IPS-NIHi11 (cell line): Measurements from ENCODE around the gene ZFHX3.

ENCODE experiments used
- DNase-seq: peaks from one replicate; pipeline ENCODE4 v3.0.0; 2012; ENCODE audit warnings: mixed read lengths, low spot score

ZFHX3 gene

DNA sequence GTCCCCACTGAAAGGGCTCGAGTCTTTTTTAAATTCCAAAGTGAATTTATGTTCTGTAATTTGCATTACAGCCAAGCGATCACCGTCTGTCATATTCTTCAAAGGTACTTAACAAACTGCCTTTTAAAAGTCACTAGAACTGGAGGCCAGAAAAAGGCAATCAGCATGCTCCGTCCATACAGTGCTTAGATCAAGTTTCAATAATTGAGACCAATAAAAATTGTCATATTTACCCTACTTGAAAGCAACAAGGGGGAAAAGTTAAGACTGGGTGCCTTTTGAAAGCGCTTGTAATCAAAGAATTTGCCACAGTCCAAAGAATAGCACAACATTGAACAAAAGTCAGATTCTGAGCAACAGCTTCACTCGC, 9.0 kb upstream of the ZFHX3 start:
- DNase-seq, result no peak

DNA sequence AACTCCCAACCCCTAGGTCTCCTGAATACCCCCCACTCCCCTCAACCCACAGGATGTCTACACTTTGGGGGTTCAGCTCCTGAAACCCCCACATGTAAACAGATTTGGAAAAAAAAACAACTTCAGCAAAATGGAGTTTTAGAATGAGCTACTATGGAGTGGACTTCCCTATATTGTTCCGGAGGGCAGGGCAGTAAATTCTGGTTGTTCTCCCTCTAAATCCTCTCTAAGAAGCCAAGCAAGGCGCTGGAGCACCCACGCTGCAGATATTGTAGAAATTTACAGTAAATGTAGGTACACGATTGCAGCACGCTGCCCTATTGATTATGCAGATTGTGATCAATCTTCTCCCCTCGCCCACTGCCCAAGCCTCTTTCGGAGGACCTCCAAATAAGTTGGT, 8.5 kb upstream of the ZFHX3 start:
- no peak for DNase-seq

DNA sequence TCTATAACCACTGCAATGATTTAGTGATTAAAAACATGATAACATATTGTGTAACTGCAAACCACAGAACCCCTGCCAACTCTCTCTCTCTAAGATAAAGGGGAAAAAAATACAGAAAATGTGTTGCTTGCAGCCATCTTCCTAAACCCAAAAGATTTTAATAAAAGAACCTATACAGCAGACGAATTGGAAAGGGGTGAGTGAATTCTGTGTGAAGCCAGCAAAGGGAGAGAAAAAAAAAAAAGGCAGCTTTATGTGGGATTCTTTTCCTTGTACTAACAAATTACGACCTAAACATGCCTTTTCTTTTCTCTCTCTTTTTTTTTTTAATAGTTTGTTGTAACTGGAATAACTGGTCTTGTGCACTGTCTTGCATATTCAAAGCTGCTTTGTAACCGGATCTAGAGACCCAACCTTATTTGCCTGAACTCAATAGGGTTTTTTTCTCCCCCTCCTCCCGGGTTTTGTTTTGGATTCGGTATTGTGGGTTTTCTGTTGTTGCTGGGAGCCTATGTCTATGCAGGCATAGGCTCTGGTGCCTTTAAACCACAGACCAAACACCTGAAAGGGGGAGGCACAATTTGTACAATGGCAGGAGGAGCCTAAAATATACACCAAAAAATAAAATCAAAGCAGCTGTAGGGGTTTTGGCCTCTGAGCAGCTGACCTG, 7.0 kb upstream of the ZFHX3 start:
- DNase-seq, result no peak

DNA sequence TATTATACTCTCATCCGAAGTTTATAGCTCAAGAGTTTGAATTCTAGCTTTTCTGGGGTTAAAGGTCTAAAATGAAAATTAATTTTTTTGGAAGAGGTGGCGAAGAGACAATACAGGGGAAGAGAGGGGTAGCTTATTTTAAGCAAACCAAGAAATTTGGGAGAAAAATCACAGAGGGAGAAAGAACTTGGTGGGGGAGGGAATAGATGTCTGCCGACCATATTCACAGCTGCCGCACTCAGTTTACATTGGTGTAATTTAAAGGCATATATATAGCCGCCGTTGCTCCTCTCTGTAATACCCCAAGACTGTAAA, 6.5 kb upstream of the ZFHX3 start:
- DNase-seq, result no peak

DNA sequence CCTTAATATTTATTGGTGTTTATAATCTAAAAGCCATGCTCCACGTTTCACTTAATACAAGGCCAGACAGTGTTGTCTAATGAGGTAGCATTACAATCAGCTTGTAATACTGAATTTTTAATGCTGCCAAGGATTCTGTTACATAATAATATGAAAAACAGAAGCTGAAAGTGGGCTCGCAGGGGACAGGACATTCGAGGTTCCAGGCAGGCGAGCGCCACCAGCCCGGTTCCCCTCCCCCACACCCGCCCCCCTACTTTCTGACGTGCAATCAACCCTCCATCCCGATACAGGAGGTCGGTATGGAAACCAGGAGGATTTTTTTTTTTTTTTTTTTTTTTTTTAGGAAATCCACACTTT, 6.2 kb upstream of the ZFHX3 start:
- DNase-seq, result no peak

DNA sequence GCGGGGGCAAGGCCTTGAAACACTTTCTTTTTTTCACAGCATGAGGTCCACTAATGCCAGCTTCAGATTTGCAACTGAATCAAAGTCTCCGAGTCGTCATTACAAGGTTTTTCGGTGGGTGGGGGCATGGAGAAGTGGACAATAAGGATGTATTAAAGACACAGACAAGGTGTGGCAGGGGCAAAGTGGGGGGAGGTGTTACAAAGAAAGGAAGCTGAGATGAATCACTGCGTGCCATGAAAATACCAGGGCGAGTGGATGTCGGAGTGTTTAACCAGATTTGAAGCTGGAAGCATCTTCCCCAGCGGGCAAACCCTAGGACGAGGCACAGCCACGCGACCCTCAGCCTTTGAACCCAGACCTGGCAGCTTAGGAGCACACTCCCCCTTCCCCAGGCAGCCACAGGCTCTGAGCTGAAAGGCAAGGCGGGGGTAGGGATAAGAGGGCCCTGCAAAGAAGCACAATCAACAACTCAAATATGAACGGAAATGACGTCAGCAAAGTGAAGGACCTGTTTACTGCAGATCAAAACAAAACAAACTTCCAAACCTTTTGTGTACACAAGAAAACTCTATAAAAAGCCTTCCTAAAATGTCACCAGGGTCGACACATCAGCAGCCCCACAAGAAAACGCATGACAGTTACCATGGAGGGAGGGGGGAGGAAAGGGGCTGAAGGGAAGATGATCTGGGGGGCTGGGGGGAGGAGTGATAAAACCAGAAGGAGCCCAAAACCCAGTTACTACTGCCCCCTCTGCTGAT, 5.6 kb upstream of the ZFHX3 start:
- DNase-seq, result no peak

DNA sequence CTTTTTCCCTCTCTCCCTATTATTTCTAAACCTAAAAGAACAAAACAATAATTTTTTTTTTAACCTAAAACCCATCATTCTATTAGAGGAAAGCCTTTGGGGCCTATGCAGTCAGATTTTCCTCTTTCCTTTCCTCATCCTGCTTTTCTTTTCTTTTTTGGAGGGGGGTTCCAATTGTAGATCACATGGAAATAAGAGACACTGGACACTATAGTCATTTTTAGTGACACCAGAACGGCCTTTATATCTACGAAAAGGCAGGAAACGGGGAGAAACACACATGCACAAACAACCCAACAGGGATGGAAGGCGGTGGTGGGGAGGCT, 5.1 kb upstream of the ZFHX3 start:
- DNase-seq, result no peak

DNA sequence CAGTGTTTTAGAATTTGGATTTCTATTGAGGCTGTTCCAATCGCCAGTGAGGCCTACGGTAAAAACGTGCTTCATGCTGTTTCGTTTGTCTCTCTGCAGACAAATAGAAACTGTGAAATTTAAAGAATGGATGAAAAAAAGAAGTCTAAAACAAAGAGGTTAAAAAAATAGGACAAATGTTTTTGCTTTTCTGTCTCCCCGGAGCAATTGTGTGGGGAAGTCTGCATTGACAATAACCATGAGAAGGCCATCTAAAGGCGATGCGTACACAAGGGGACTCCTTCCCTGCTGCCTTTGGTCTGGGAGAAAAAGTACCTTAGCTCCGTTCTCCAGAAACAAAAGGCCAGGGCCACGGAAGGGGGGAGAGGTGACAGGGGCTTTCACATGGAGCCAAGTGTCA, 4.6 kb upstream of the ZFHX3 start:
- DNase-seq, result no peak

DNA sequence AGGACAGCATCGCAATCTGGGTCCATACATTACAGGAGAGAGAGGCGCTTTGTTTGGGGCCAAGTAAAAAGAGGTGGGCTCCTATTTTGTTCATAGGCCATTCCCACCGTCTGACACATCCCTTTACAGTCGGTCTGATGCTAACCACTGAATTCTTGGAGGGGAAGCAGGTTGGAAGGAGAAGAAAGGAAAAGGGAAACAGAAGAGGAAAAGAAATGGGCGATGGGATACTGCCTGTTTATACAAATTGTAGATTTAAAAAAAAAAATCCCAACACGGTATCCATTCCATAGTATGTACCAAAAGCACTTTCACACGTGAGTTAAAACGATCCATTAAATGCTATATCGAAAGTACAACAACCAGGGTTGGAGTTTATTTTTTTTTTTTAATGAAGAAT, 4.0 kb upstream of the ZFHX3 start:
- DNase-seq, result no peak

DNA sequence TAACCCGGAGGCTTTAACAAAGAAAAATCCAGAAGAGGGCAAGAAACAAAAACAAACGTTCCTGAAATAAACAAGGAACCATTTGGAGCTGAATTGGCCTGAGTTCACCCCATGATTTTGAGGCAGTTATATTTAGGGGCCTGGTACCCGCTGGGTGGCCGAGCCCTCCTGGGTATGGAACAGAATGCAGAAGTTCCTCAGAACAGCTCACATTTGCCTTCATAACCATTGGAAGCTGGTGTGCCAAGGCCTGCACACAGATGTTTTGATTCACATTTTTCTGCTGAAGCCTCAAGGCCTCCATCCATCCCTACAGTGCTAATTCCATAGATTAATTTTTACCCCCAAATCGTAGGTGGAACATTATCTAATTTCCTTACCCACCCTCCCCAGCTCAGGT, 3.3 kb upstream of the ZFHX3 start:
- no peak for DNase-seq

DNA sequence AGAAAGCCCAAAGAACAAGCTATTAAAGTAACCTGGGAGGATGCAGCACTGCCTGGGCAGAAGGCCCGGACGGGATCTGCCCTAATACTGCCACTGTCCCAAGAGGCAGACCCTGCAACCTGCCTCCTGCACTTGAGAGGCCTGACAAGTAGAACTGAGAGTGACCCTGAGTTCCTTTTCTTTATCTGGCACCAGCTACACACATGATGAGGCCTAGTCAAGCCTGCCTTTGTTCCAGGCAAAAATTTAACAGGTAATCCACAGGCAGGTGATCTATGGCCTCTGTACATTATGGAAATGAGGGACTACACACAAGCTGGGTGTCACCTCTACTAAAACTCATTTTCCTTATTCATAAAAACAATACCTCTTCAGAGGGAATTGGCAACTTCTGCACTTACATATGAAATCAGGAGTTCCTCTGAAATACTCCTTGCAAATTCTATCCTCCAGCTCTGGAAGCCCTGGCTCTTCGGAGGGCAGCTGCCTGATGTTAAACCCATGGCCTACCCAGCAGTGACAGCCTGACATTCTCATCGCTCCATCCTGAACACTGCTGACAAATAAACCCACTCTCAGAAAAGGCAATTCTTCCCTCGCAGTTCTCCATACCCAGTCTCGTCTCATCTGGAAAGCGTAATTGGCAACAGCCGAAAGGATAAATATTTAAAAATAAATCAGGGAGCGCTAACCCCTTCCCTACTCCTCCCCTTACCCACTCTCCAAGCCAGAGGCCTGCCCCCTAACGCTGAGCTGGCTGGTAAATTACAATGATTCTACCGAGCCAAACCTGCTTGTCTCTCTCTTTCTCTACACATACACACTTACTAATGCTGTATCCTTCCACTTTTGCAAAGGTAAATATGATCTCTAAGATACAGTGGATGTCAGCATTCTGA, 2.5 kb upstream of the ZFHX3 start:
- no peak for DNase-seq

DNA sequence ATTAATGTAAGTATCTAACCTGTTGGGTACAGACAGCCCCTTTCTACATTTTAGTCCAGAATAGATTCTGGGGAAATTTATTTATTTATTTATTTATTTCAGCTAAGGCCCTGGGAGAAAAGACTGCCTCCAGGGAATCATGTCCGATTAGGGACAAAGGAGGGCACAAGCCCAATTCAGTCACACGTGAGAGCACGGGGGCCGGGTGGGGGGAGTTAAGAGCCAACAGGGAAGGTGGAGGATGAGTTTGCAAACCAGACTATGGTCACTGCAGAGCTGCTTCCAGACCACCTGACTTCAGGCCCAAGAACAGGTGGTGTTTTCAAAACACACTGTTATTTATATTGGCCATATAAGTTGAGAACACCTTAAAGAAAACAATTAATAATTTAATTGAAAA, 1.6 kb upstream of the ZFHX3 start:
- DNase-seq, result no peak

DNA sequence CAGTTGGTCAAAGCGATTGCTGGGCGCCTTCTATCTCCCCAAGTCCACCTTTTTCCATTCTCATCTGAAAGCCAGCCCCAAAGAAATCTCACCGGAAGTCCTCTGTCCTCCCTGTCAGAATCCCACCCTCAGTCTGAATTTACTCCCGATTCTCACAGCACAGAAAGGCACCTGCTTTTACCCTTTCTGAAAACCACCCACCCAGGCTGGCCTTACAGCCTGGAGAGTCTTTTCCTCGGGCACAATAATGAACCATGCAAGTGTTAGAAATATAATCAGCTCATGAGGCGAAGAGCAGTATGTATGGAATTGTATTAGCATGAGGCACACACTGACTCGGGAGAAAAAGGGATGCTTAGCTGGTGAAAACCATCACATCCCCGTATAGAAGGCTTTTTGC, 1.2 kb upstream of the ZFHX3 start:
- DNase-seq, result no peak

DNA sequence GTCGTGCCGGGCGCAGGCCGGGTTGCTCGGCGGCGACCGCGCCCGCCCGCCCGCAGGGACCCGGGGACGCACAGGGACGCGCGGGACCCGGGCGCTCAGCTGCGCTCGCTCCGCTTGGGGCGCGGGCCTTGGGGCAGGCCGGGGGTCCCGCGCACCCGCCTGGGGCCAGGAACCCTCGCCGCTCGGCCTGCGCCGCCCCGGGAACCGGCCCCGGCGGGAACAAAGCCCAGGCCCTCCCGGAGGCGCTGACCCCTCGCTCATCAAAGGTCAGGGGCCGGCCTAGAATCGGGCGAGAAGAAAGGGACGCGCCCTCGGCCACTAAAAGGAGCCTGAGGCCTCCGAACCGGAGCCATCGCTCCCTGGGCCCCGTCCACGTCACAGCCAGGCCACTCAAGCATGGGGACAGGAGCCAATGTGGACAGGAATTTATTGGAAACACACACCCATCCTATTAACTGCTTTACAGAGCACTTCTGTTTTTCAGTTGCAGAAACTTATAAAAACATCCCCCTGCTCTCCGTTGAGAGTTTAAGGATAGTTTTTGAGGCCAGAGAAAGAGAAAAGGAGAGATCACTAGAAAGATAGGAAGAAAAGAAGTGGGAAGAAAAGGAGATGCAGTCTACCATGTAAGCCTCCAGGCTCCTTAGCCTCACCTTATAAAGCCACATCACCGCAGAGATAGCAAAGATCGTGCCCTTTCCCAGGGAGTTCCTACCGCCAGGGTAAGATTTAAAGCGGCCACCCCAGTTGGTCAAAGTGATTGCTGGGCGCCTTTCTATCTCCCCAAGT, 558 bp upstream of the ZFHX3 start:
- no peak for DNase-seq

DNA sequence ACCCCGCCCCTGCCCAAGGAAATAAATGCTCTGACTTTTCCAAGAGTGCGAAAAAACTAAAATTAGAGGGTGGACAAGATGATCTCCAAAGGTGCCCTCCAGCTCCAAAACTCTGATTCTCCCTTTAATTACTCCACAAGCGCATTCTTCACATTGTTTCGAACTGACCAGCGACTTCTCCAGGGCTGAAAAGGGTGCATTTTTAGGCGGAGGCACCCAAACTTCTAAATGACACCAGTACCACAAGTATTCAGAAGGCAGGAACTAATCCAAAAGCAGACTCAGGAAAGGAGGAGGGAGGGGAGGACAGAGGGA, 750 bp downstream of the ZFHX3 start:
- no peak for DNase-seq

DNA sequence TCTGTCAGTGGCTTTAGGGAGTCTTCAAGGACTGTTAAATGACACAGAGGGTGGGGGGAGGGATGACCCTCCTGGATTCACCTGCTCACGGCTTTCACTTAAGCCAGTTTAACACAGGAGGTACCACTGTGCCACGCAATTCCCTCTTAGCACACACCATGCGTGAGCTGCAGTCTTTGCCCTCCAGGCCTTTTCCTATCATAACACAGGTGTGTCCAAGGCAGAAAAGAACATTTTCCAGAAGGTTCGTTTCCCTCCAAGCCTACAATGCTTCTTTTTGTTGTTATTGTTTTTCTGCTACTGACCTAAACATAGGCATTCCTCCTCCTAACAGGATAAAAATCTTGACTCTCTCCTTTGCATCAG, 1.1 kb downstream of the ZFHX3 start:
- no peak for DNase-seq

DNA sequence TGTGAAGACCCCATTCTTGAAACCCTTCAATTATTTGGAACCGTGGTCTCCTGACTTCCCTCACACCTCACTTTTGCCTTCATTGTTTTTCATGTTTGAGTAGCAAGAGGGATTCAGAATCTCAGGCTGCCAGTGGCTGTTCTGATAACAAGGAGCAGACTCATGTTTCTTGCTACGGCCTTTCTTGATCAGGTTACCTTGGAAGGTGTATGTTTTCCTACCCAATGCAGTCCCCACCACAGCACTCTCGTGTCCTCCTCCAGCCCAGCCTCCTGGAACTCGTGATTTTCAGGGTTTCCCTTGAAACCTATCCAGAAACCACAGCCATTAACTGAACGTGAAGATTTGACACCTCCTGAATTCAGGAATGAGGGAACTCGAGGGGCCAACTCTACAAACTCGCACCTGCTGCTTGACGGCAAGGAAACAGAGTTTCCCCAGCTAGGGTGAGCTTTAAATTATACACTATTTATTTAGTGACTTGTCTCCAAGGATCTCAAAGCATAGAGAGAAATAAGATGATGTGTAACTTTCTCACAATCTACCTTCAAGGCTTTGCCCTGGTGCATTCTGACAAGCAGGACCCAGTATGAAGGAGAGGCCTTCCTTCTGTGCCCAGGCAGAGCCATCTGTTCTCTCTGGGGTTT, 1.6 kb downstream of the ZFHX3 start:
- no peak for DNase-seq

DNA sequence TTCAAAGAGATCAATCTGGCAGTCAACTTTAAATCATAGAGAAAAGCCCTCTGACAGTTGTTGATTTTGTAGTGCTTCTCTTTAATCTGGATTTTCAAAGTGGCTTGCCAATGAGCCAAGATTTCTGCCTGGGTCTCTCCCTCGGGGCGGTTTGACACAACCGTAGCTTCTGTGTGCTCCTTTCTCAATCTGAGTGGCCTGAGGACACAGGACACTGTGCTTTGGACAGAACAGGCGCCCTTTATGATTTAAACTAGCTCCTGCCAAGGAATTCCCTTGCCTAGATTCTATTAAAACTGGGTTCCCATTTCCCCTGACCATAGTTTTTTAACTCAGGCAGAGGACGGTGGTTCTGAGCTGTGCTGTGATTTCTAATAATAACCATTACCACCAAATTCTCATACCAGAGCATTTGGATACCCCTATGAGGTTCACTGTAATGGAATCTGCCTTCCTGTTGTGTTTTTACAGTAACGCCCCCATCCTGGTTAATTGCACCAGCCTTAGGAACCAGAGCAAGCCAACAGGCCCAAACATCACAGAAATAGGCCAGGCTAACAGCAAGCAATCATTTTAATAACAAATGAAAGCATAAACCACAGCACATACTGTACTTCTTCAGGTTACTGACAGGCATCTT, 4.0 kb downstream of the ZFHX3 start:
- DNase-seq, result no peak

DNA sequence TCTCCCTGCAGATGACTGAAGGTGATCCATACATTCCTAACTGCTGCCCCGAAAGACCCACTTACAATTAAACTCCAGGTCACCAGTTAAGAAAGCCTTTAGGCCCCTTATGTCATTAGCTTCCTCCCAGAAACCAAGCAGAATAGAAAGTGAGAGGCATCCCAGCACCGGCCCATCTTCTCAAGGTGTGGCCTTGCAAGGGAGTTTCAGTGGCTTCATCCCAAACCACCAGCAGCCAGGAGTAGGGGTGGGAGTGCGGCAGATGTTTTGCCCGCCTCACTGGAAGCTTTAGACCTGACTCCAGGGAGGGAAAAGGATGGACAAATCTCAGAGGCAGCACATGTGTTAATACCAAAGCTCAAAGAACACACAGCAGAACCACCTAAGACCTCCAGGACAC, 5.1 kb downstream of the ZFHX3 start:
- DNase-seq, result no peak

DNA sequence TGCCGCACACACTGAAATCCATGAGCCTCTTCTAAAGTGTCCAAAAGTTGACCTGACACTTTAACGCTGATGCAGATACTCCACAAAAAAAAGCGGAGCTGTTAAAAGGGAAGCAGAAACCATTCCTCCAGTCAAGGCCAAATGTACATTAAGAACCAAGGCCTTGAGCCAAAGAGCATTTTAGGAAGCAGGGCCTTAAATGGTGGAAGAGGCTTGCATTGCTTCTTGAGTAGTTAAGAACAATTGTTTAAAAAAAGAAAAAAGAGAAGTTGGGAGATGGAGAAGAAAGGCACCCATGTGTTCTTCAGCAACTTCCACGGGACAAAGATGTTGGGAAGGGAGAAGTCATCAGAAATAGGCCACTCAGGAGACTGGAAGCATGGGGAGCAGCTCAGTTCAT, 6.3 kb downstream of the ZFHX3 start:
- DNase-seq, result no peak

DNA sequence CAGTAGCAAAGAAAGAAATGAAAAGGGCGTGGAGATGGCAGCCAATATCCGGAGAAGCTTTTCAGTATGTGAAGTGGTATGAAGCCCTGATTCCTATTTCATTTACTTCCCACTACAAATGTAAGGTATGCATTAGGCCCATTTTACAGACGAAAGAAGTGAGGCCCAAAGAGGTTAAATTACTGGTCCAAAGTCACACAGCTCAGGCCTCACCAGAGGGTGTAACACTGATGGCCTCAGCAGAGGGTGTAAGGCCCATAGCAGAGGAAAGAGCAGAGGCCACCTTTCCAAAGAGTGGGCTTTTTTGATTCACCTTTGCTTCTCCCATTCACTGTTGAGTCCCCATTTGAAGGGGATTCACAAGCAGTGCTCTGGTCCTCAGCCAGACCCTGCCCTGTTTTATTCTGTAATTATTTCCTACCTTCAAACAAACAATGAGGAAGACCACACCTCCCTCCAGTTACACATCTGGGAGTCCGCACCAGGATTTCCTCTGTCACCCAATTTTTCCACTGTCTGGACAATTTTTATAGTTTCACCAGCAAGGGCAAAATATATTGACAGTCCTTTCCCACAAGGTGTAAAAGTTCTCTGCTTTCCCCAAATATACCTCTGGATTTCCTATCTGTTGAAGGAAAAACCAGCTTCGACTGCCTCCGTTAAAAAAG, 7.1 kb downstream of the ZFHX3 start:
- no peak for DNase-seq
